HUDEP-2 (cell line): Measurements from ENCODE around the gene ZC3H7A.

ENCODE experiments used
- DNase-seq, 76 experiments: peaks; one replicate each; lab custom pipeline; 2025; ENCODE audit not compliant: unreplicated experiment in 76 of 76; lab: John Stamatoyannopoulos, UW

ZC3H7A gene

GRCh38 chr16:11742093-11742535 is 54.9 kb downstream of the ZC3H7A start:
- peak in 22 of 76 experiments; percentile 4 to 58 (median 33) for DNase-seq

DNA sequence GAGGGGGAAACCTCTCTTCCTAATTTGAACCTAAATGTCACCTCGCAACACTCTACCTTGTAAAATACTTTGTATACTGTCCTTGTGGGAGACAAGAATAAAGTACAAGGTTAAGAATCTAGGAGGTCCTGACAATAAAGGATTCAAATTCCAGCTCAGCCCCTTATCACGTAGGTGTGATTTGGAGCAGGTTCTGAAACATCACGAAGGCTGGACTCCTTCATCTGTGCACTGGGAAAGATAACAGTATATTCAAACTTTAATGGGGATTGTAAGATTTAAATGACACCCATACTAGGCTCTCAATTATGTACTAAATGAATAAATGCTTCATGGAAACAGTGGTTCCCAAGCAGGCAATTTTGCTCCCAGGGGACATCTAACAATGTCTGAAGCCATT is 56.5 kb downstream of the ZC3H7A start:
- DNase-seq, result no peak

- no peak for DNase-seq
Observed at GRCh38 chr16:11738742-11739544, 58.1 kb downstream of the ZC3H7A start.

- no peak for DNase-seq
Observed at GRCh38 chr16:11737713-11738112, 59.3 kb downstream of the ZC3H7A start.

DNA sequence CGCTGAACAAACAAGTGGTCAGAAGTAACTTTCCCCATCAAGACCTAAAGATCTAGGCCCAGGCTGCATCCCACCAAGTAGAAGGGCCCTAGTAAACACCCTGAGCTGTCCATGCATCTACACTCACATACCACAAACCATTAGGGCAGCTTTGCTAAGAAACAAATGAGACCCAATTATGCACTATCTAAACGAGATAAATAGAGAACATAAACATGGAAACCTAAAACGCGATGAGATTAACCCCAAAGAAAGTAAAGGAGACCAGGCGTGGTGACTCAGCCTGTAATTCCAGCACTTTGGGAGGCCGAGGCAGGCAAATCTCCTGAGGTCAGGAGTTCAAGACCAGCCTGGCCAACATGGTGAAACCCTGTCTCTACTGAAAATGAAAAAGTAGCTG is 60.2 kb downstream of the ZC3H7A start:
- no peak for DNase-seq

DNA sequence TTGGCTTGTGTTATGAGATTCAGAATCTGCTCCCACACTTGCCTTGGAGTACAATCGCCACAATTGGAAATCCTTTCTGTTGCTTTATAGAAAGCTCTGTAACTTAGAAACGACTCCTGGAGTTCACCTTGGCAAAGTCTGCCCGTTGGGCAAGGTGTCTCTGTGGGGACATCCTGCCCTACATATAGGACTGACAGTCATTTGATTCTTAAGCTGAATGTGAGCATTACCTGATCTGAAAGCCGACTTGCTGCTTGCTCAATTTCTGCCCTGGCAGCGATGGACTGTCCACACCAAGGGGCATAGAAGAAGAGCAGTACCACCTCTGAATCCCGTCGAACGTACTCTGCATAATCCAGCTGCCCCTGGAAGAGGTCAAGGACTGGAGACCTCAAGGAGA is 61.3 kb downstream of the ZC3H7A start:
- DNase-seq, result no peak

GRCh38 chr16:11734653-11735043 is 62.4 kb downstream of the ZC3H7A start:
- no peak for DNase-seq

DNA sequence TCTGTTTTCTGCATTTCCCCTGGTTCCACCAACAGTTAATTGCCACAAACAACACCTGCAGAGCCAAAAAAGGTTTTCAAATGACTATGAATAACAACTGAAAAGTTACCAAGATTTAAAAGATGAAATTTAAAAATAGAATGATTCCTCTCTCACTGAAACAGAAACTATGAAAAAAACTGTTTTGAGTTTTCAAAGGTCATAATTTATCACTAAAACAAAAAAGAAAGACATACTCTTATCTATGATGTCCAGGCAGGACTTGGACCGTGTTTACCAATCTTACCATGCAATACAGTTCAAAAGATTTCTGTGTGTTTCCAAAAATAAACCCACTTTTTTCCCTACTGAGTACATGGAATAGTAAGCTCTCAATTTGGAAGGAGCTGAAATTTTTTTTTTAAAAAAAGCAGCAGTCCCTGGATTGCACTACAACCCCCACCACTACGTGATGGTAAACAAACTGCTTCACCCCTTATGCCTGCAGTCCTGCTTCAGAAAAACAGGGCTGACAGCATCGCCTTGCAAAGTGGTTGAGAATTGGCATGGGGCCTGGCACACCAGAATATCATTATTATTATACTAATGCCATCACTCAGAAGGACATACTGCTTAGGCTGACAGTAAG is 62.9 kb downstream of the ZC3H7A start:
- peak in 10 of 76 experiments; percentile 3 to 41 (median 11) for DNase-seq

DNA sequence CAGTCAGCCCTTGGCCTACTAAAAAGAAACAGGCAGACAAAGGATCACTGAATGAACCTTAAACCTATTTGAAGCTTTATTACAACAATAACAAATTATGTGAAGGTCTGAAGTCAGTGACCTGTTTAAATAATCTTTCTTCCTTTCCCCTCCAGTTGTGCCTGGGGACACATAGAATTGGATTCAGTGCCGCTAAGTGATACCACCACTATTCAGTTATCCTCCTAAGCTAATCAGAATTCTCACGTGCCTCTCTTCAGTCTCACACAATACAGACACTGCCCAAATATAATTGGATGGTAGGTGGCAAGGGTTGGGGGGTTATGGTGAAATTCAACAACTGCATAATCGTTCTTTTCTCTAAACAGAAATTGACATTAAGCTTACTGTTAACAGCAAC is 65.8 kb downstream of the ZC3H7A start:
- no peak for DNase-seq

DNA sequence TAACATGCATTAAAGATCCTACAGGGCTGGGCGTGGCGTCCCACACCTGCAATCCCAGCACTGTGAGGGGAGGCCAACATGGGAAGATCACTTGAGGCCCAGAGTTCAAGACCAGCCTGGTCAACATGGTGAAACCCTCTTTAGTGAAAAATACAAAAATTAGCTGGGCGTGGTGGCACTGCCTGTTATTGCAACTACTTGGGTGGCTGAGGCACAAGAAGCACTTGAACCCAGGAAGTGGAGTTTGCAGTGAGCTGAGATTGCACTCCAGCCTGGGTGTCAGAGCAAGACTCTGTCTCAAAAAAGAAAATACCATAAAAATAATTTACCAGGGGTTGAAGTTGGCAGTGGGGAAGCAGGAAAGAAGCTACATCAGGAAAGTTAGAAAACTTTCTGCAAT is 67.3 kb downstream of the ZC3H7A start:
- DNase-seq, result no peak

DNA sequence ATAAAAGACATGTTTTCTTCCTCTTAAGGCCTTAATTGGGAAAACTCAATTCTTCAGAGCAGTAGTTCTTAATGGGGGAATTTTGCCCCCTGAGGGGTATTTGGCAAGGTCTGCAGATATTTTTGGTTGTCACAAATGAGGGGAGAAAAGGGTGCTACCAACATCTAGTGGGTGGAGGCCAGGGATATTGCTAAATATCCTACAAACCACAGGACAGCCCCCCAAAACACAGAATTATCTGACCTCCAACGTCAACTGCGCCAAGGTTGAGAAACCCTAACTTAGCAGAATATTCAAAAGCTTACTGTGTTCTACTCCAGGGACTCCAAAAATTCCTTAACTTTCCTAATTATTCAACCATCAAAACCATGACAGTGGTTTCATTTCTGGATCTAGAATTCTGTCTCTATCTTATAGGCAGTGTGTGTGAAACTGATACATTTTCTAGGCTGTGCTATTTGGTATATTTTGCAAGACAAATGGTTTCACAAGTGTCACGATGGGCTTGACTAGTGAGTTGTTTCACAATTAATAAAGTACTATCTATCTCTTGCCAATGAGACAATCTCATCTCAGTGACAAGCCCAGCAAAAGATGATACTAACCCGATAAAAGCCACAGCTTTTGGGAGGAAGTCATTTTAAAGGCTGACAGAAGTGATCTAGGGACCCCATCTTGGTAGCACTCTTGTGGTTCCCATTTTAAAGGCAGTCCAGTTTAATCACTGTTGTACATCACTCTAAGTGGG is 69.1 kb downstream of the ZC3H7A start:
- DNase-seq, result peak in 4 of 76 experiments; percentile 2 to 20 (median 13)

DNA sequence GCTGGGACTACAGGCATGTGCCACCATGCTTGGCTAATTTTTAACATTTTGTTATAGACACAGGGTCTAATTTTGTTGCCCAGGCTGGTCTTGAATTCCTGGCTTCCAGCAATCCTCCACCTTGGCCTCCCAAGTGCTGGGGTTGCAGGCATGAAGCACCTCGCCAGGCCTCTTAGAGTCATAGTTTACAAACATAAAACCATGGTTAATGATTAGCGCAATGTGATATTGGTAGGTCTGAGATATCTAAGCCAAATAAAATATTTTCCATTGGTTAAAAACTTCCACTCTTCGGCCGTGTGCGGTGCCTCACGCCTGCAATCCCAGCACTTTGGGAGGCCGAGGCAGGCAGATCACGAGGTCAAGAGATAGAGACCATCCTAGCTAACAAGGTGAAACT is 71.0 kb downstream of the ZC3H7A start:
- no peak for DNase-seq

GRCh38 chr16:11725457-11725856 is 71.6 kb downstream of the ZC3H7A start:
- no peak for DNase-seq

- no peak for DNase-seq
Observed at GRCh38 chr16:11722468-11722808, 74.6 kb downstream of the ZC3H7A start.

GRCh38 chr16:11721781-11722467 is 75.1 kb downstream of the ZC3H7A start:
- DNase-seq, result no peak

DNA sequence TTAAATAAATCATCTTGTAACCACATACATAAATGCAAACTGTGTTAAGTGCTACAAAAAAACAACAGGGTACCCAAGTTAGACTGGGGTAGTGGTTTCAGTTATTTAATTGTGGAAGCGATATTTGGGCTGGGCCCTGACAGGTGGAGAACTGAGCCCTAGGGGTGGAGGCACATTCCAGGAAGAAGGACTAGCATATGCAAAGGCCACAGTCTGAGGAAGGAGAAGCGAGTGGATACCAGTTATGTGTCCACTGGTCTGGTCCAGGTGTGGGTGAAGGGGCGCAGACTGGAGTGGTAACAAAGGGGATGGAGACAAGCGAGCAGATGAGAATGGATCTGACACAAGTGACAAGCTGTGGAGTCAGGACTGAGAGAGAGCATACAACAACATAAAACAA is 77.3 kb downstream of the ZC3H7A start:
- no peak for DNase-seq

DNA sequence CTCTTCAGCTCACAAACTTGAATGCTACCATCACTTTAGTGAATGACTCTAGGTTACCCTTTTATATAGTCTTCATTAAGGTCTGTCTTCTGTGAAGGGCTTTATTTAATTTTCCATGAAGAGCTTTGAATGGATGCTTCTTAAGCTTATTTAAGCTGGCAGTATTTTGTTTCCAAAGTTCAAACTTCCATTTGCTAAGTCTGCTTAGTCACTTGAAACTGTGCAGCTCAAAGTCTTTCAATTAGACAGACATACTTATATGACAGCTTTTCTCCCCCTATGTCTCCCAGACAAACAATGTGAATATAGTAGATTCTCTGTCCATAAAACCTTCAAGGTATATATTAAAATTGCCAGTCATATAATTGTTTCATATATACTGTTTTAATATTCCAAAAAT is 77.9 kb downstream of the ZC3H7A start:
- no peak for DNase-seq

GRCh38 chr16:11717811-11718210 is 79.2 kb downstream of the ZC3H7A start:
- DNase-seq, result no peak

GRCh38 chr16:11716336-11716735 is 80.7 kb downstream of the ZC3H7A start:
- DNase-seq, result no peak

GRCh38 chr16:11715246-11715947 is 81.7 kb downstream of the ZC3H7A start:
- no peak for DNase-seq
